ENCODE data around the gene ULK4. TPM values are rescaled to one million over a fixed set of nuclear protein-coding genes. Genes with fewer than 3 reads are reported as not detected.

Gene ULK4
- polyA plus RNA-seq, 1 of the 3 experiments (the other 2 are of a cell fraction) = 6.2 TPM

- Histone ChIP-seq H3K4me3 (ENCODE audit: low read depth in 2 of 2, low read length in 1 of 2) (no peak overlapping the region), H3K27ac (ENCODE audit: low read depth in 2 of 2, low read length in 1 of 2) (no peak overlapping the region), H3K27me3 (ENCODE audit: insufficient read depth) (no peaks in the 10 kb centered on the region), H3F3A (replicated peaks; ENCODE audit: insufficient read depth) (no peaks in the 10 kb centered on the region), H3K79me2 (ENCODE audit: insufficient read depth) (no peaks in the 10 kb centered on the region), H4K20me1 (ENCODE audit: insufficient read depth) (no peaks in the 10 kb centered on the region), H3K9me3 (no peaks in the 10 kb centered on the region), H3K9ac (no peak overlapping the region), H3K9me2 (no peaks in the 10 kb centered on the region), H3K36me3 (replicated peaks in 1 of 2; ENCODE audit: control insufficient read depth in 1 of 2, insufficient read depth in 2 of 2, low read length in 1 of 2) (no peaks in the 10 kb centered on the region), H2AFZ (ENCODE audit: low read depth) (no peak overlapping the region), H3K4me1 (ENCODE audit: control insufficient read depth in 1 of 2, insufficient read depth in 2 of 2, low read depth in 1 of 2, low read length in 1 of 2) (no peaks in the 10 kb centered on the region), H3K4me2 (no peak overlapping the region)
- TF ChIP-seq CHD2 (IDR thresholded peaks at IDR 0.05; ENCODE audit: low read length, partially characterized antibody) = no peak
- TF ChIP-seq, protein P1, sequence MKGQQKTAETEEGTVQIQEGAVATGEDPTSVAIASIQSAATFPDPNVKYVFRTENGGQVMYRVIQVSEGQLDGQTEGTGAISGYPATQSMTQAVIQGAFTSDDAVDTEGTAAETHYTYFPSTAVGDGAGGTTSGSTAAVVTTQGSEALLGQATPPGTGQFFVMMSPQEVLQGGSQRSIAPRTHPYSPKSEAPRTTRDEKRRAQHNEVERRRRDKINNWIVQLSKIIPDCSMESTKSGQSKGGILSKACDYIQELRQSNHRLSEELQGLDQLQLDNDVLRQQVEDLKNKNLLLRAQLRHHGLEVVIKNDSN (IDR thresholded peaks at IDR 0.05; ENCODE audit: borderline replicate concordance, low read depth) = no peak
- TF ChIP-seq FOSL2 (IDR thresholded peaks at IDR 0.05; ENCODE audit: borderline replicate concordance, low read depth) = no peak
- no peak for TF ChIP-seq SMC3 (IDR thresholded peaks at IDR 0.05; ENCODE audit: low read depth, low read length)
- no peak for TF ChIP-seq MEF2A (IDR thresholded peaks at IDR 0.05; ENCODE audit: borderline replicate concordance, low read depth)
- no peak for TF ChIP-seq TEAD4 (IDR thresholded peaks at IDR 0.05; ENCODE audit: borderline replicate concordance, insufficient read depth)
- TF ChIP-seq ELF1 (IDR thresholded peaks at IDR 0.05) = no peak
- TF ChIP-seq YY1 (IDR thresholded peaks at IDR 0.05; ENCODE audit: low read depth) = no peak
- no peak for TF ChIP-seq REST (IDR thresholded peaks at IDR 0.05; ENCODE audit: low read depth, low read length)
- CTCF ChIA-PET = interaction anchor here (1.6 kb wide), 1 partner anchor 34 kb away, joined by 4 read pairs; no protein-coding TSS in a partner anchor
- no peak for DNase-seq
- POLR2A ChIA-PET = no interaction called here
Observed at GRCh38 chr3:41503998-41504623, 457.8 kb downstream of the ULK4 start.

DNA sequence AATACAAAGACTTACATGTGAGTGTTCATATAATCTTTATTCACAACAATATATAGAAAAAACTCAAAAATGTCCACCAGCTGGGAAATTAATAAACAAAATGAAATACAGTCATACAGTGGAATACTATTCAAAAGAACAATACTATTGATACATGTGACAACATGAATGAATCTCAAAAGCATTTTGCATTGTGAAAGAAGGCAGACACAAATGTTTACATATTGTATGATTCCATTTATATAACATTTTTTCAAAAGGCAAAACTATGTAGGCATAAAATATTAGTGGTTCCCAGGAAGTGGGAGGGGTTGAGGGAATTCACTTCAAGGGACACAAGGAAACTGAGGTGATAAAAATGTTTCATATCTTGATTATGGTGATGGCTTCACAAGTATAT lies 459.4 kb downstream of the ULK4 start:
- no peaks in the 10 kb centered on the region for H3K9me2 ChIP-seq
- H3K9ac ChIP-seq = no peak overlapping the region
- no peaks in the 10 kb centered on the region for H3K9me3 ChIP-seq
- H3K4me1 ChIP-seq (ENCODE audit: control insufficient read depth in 1 of 2, insufficient read depth in 2 of 2, low read depth in 1 of 2, low read length in 1 of 2) = no peaks in the 10 kb centered on the region
- H3K79me2 ChIP-seq (ENCODE audit: insufficient read depth) = no peaks in the 10 kb centered on the region
- no peaks in the 10 kb centered on the region for H3K36me3 ChIP-seq (replicated peaks in 1 of 2; ENCODE audit: control insufficient read depth in 1 of 2, insufficient read depth in 2 of 2, low read length in 1 of 2)
- ChIA-PET POLR2A (no interaction called here), CTCF (no interaction called here)
- H2AFZ ChIP-seq (ENCODE audit: low read depth) = no peak overlapping the region
- H3K4me3 ChIP-seq (ENCODE audit: low read depth in 2 of 2, low read length in 1 of 2) = no peak overlapping the region
- no peak overlapping the region for H3K27ac ChIP-seq (ENCODE audit: low read depth in 2 of 2, low read length in 1 of 2)
- no peaks in the 10 kb centered on the region for H3K27me3 ChIP-seq (ENCODE audit: insufficient read depth)
- H3K4me2 ChIP-seq = no peak overlapping the region
- no peaks in the 10 kb centered on the region for H3F3A ChIP-seq (replicated peaks; ENCODE audit: insufficient read depth)
- no peaks in the 10 kb centered on the region for H4K20me1 ChIP-seq (ENCODE audit: insufficient read depth)
- no peak for DNase-seq
- no peak for TF ChIP-seq ELF1 (IDR thresholded peaks at IDR 0.05)
- TF ChIP-seq REST (IDR thresholded peaks at IDR 0.05; ENCODE audit: low read depth, low read length) = no peak
- TF ChIP-seq RAD21 (IDR thresholded peaks at IDR 0.05; ENCODE audit: low read length) = no peak
- no peak for TF ChIP-seq NRF1 (IDR thresholded peaks at IDR 0.05; ENCODE audit: low read depth, low read length)
- no peak for TF ChIP-seq FOXJ3 (CRISPR knock-in tag; IDR thresholded peaks at IDR 0.05)
- TF ChIP-seq, protein P2, sequence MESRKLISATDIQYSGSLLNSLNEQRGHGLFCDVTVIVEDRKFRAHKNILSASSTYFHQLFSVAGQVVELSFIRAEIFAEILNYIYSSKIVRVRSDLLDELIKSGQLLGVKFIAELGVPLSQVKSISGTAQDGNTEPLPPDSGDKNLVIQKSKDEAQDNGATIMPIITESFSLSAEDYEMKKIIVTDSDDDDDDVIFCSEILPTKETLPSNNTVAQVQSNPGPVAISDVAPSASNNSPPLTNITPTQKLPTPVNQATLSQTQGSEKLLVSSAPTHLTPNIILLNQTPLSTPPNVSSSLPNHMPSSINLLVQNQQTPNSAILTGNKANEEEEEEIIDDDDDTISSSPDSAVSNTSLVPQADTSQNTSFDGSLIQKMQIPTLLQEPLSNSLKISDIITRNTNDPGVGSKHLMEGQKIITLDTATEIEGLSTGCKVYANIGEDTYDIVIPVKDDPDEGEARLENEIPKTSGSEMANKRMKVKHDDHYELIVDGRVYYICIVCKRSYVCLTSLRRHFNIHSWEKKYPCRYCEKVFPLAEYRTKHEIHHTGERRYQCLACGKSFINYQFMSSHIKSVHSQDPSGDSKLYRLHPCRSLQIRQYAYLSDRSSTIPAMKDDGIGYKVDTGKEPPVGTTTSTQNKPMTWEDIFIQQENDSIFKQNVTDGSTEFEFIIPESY (IDR thresholded peaks at IDR 0.05; ENCODE audit: borderline replicate concordance, low read depth) = no peak
- no peak for TF ChIP-seq GATA2 (CRISPR knock-in tag; IDR thresholded peaks at IDR 0.05)
- no peak for TF ChIP-seq MXI1 (IDR thresholded peaks at IDR 0.05; ENCODE audit: low read depth, low read length)
- TF ChIP-seq EZH2phosphoT487 (IDR thresholded peaks at IDR 0.05; ENCODE audit: borderline replicate concordance, low read depth) = no peak
- no peak for TF ChIP-seq GABPA (IDR thresholded peaks at IDR 0.05; ENCODE audit: low read depth)
